Esophagus squamous epithelium (tissue), 5 donors: ENCODE measurements around the gene MNAT1. TPM values are rescaled to one million over a fixed set of nuclear protein-coding genes. Genes with fewer than 3 reads are reported as not detected.
A peak's percentile ranks its signal among the peaks of the same experiment; 100 is the strongest.
"Not testable (repeated sequence)": the region's sequence is repeated elsewhere in the genome, so short reads cannot be mapped to it uniquely, and the experiment has no call there.

ENCODE experiments used
- DNase-seq: peaks from one replicate; lab custom pipeline; 2025; lab: John Stamatoyannopoulos, UW
- H3K27ac ChIP-seq, 4 donors: fragments of 200-600 bp; sonication (generic); one replicate each; pipeline ENCODE4 v1.5.1; 2016 to 2019; ENCODE audit warnings: mild to moderate bottlenecking in 1 of 4
- H3K27me3 ChIP-seq, 4 donors: fragments of 200-600 bp; sonication (generic); 1 replicate in 3 of 4; 2 replicates in 1 of 4; pipeline versions ENCODE4 v1.5.1 to v1.6.0; 2017 to 2021; ENCODE audit warnings: antibody characterized with exemption in 1 of 4
- H3K36me3 ChIP-seq, 3 donors: fragments of 200-600 bp; sonication (generic); one replicate each; pipeline ENCODE4 v1.5.1; 2016 to 2019
- H3K4me1 ChIP-seq, 3 donors: fragments of 200-600 bp; sonication (generic); one replicate each; pipeline ENCODE4 v1.5.1; 2017 to 2019
- H3K4me3 ChIP-seq, 4 donors: fragments of 200-600 bp; sonication (generic); 1 replicate in 3 of 4; 2 replicates in 1 of 4; pipeline ENCODE4 v1.5.1; 2016 to 2019; ENCODE audit warnings: mild to moderate bottlenecking in 2 of 4, moderate library complexity in 1 of 4
- H3K9me3 ChIP-seq, 3 donors: fragments of 200-600 bp; sonication (generic); one replicate each; pipeline ENCODE4 v1.5.1; 2016 to 2019
- CTCF ChIP-seq, 6 experiments: fragments of 450-650 bp in 4 of 6; fragments of 200-600 bp in 2 of 6; sonication (generic) in 2 of 6; IDR thresholded peaks; one replicate each; pipeline ENCODE4 v1.5.1; 2016 to 2019; ENCODE audit warnings: antibody characterized with exemption in 6 of 6, mild to moderate bottlenecking in 4 of 6, moderate library complexity in 4 of 6
- POLR2A ChIP-seq, 4 donors: fragments of 450-650 bp; IDR thresholded peaks; one replicate each; pipeline ENCODE4 v1.6.1; 2017; ENCODE audit warnings: antibody characterized with exemption in 4 of 4, mild to moderate bottlenecking in 4 of 4, moderate library complexity in 3 of 4
- WGBS, 2 donors: methylation state at CpG; one replicate each; pipeline ENCODE4 v1.1.5; 2018; 5-methylcytosine and 5-hydroxymethylcytosine counted together
- intact Hi-C: fragments of 100-400 bp; cut with DNase I; formaldehyde crosslinking; loops from one replicate; pipeline ENCODE4 v1.15.0; 2022
- total RNA-seq, 4 donors: library from RNA; depleted of rRNA; stranded (reverse); fragments of >200 nt; gene quantifications; one replicate each; pipeline ENCODE4 v1.1.0, GENCODE V29; 2016
- donor health status: DM: yes; HTN: yes; CAD: no.

The MNAT1 gene
- total RNA-seq, 4 donors from 2014 or later: 16.7 to 39.1 (median 24.4) TPM

- H3K27ac ChIP-seq: no peak overlapping the region
- H3K4me3 ChIP-seq: no peak overlapping the region
- H3K27me3 ChIP-seq: no peaks in the 10 kb centered on the region
- TF ChIP-seq POLR2A (IDR thresholded peaks at IDR 0.05) (no peak), CTCF (IDR thresholded peaks at IDR 0.05) (no peak)
- peaks cover 0 to 3% (median 0%) of the 10 kb centered on the region in 3 donors for H3K4me1 ChIP-seq
- H3K9me3 ChIP-seq: no peaks in the 10 kb centered on the region
- H3K36me3 ChIP-seq: no peaks in the 10 kb centered on the region
- DNase-seq: no peak
- intact Hi-C loops: no loop called here
Observed at GRCh38 chr14:60775296-60775695, 40.7 kb downstream of the MNAT1 start.

- TF ChIP-seq POLR2A (IDR thresholded peaks at IDR 0.05) (no peak), CTCF (IDR thresholded peaks at IDR 0.05) (no peak)
- H3K4me3 ChIP-seq: no peak overlapping the region
- intact Hi-C loops: no loop called here
- no peaks in the 10 kb centered on the region for H3K27me3 ChIP-seq
- no peaks in the 10 kb centered on the region for H3K36me3 ChIP-seq
- no peaks in the 10 kb centered on the region for H3K9me3 ChIP-seq
- peak overlapping the region in 1 of 4 donors; percentile 4 for H3K27ac ChIP-seq
- peaks cover 0 to 3% (median 0%) of the 10 kb centered on the region in 3 donors for H3K4me1 ChIP-seq
- DNase-seq: no peak
Observed at GRCh38 chr14:60777856-60778578, 43.5 kb downstream of the MNAT1 start.

- intact Hi-C loops, H3K9me3 ChIP-seq: not testable (repeated sequence)
Observed at GRCh38 chr14:60779745-60780514, 45.4 kb downstream of the MNAT1 start.

GRCh38 chr14:60780558-60780957 is 46.0 kb downstream of the MNAT1 start:
- DNase-seq, H3K4me1 ChIP-seq, H3K4me3 ChIP-seq, H3K9me3 ChIP-seq, H3K27me3 ChIP-seq, H3K27ac ChIP-seq, H3K36me3 ChIP-seq, intact Hi-C loops: not testable (repeated sequence)

More at GRCh38 chr14:60779745-60780514, 45.4 kb downstream of the MNAT1 start:
- H3K27ac ChIP-seq, H3K27me3 ChIP-seq, H3K36me3 ChIP-seq, H3K4me1 ChIP-seq, H3K4me3 ChIP-seq, DNase-seq: not testable (repeated sequence)
- WGBS, 2 donors: 93 to 94% methylated on average over 18 of the region's 18 CpGs

GRCh38 chr14:60786905-60787304 is 52.3 kb downstream of the MNAT1 start:
- Histone ChIP-seq H3K36me3 (peaks cover 0 to 12% (median 0%) of the 10 kb centered on the region in 3 donors), H3K9me3 (no peaks in the 10 kb centered on the region), H3K4me3 (no peak overlapping the region), H3K4me1 (no peaks in the 10 kb centered on the region), H3K27ac (no peak overlapping the region), H3K27me3 (no peaks in the 10 kb centered on the region)
- 71 to 86% methylated on average over 3 of the region's 3 CpGs for WGBS, 2 donors
- TF ChIP-seq POLR2A (IDR thresholded peaks at IDR 0.05): no peak
- TF ChIP-seq CTCF (IDR thresholded peaks at IDR 0.05): no peak
- intact Hi-C loops: no loop called here
- no peak for DNase-seq

- no peaks in the 10 kb centered on the region for H3K9me3 ChIP-seq
- no peak for DNase-seq
- peaks cover 0 to 18% (median 0%) of the 10 kb centered on the region in 3 donors for H3K36me3 ChIP-seq
- intact Hi-C loops: no loop called here
- no peak for TF ChIP-seq CTCF (IDR thresholded peaks at IDR 0.05)
- no peak for TF ChIP-seq POLR2A (IDR thresholded peaks at IDR 0.05)
- WGBS, 2 donors: 91 to 94% methylated on average over 1 of the region's 1 CpG
- no peak overlapping the region for H3K4me3 ChIP-seq
- no peaks in the 10 kb centered on the region for H3K4me1 ChIP-seq
- H3K27me3 ChIP-seq: no peaks in the 10 kb centered on the region
- no peak overlapping the region for H3K27ac ChIP-seq
Observed at GRCh38 chr14:60789656-60790055, 55.1 kb downstream of the MNAT1 start.
